Mesothelial cell of epicardium (in vitro differentiated cells): ENCODE results near the gene ANO10. TPM values are rescaled to one million over a fixed set of nuclear protein-coding genes. Genes with fewer than 3 reads are reported as not detected.

Experiments
- DNase-seq, 2 experiments: peaks; one replicate each; pipeline ENCODE4 v3.0.0; 2021; ENCODE audit warnings: low spot score in 2 of 2; ENCODE audit not compliant: unreplicated experiment in 2 of 2
- H3K27ac Mint-ChIP-seq: 2 replicates; pipeline ENCODE4 v1.8.0; 2021; ENCODE audit warnings: mixed read lengths
- H3K27me3 Mint-ChIP-seq: 2 replicates; pipeline ENCODE4 v1.8.0; 2021; ENCODE audit warnings: low read depth, mixed read lengths
- H3K36me3 Mint-ChIP-seq: 2 replicates; pipeline ENCODE4 v1.8.0; 2021; ENCODE audit warnings: mixed read lengths
- H3K4me1 Mint-ChIP-seq: 2 replicates; pipeline ENCODE4 v1.8.0; 2021; ENCODE audit warnings: mixed read lengths
- H3K4me3 Mint-ChIP-seq: 2 replicates; pipeline ENCODE4 v1.8.0; 2021; ENCODE audit warnings: mild to moderate bottlenecking, moderate library complexity, mixed read lengths
- H3K9me3 Mint-ChIP-seq: 2 replicates; pipeline ENCODE4 v1.8.0; 2021; ENCODE audit warnings: mixed read lengths
- CTCF ChIP-seq: fragments of 200-600 bp; sonication (generic); IDR thresholded peaks from one replicate; pipeline ENCODE4 v1.5.0; 2021; ENCODE audit warnings: antibody characterized with exemption; ENCODE audit not compliant: unreplicated experiment
- total RNA-seq: library from RNA; stranded (reverse); gene quantifications from 3 replicates; pipeline ENCODE4 v1.2.1, GENCODE V29; 2021

ANO10 gene
- total RNA-seq, 1 donor from 2014 or later = 29.8 TPM

GRCh38 chr3:43641306-43642114 lies 19.7 kb upstream of the ANO10 start:
- Mint-ChIP-seq H3K4me3 (no peak overlapping the region), H3K4me1 (peaks cover 17% of the 10 kb centered on the region), H3K36me3 (no peaks in the 10 kb centered on the region), H3K27ac (no peak overlapping the region), H3K9me3 (no peaks in the 10 kb centered on the region), H3K27me3 (no peaks in the 10 kb centered on the region)
- TF ChIP-seq CTCF = no peak
- DNase-seq = no peak

- Mint-ChIP-seq H3K4me1 (peaks cover 24% of the 10 kb centered on the region), H3K4me3 (no peak overlapping the region), H3K36me3 (no peaks in the 10 kb centered on the region), H3K27ac (no peak overlapping the region), H3K27me3 (no peaks in the 10 kb centered on the region), H3K9me3 (no peaks in the 10 kb centered on the region)
- no peak for DNase-seq
- TF ChIP-seq CTCF = no peak
Measured at GRCh38 chr3:43640681-43641080, 18.9 kb upstream of the ANO10 start.

GRCh38 chr3:43638594-43639447 lies 17.0 kb upstream of the ANO10 start:
- no peak for TF ChIP-seq CTCF
- Mint-ChIP-seq H3K27ac (peak overlapping the region; percentile 23), H3K4me1 (peaks cover 24% of the 10 kb centered on the region), H3K36me3 (no peaks in the 10 kb centered on the region), H3K4me3 (no peak overlapping the region), H3K9me3 (no peaks in the 10 kb centered on the region), H3K27me3 (no peaks in the 10 kb centered on the region)
- no peak for DNase-seq

GRCh38 chr3:43637702-43638101 lies 15.9 kb upstream of the ANO10 start:
- peaks cover 24% of the 10 kb centered on the region for H3K4me1 Mint-ChIP-seq
- TF ChIP-seq CTCF = no peak
- no peaks in the 10 kb centered on the region for H3K36me3 Mint-ChIP-seq
- no peak for DNase-seq
- no peak overlapping the region for H3K4me3 Mint-ChIP-seq
- no peaks in the 10 kb centered on the region for H3K9me3 Mint-ChIP-seq
- H3K27ac Mint-ChIP-seq = peak overlapping the region; percentile 68
- H3K27me3 Mint-ChIP-seq = no peaks in the 10 kb centered on the region

- peaks cover 9% of the 10 kb centered on the region for H3K9me3 Mint-ChIP-seq
- peaks cover 16% of the 10 kb centered on the region for H3K4me1 Mint-ChIP-seq
- no peaks in the 10 kb centered on the region for H3K27me3 Mint-ChIP-seq
- no peak overlapping the region for H3K27ac Mint-ChIP-seq
- no peak for TF ChIP-seq CTCF
- H3K36me3 Mint-ChIP-seq = no peaks in the 10 kb centered on the region
- no peak overlapping the region for H3K4me3 Mint-ChIP-seq
- DNase-seq = no peak
Measured at GRCh38 chr3:43632986-43633385, 11.2 kb upstream of the ANO10 start.
